Measurements from ENCODE around the gene TMEM86A.

TMEM86A gene

DNA sequence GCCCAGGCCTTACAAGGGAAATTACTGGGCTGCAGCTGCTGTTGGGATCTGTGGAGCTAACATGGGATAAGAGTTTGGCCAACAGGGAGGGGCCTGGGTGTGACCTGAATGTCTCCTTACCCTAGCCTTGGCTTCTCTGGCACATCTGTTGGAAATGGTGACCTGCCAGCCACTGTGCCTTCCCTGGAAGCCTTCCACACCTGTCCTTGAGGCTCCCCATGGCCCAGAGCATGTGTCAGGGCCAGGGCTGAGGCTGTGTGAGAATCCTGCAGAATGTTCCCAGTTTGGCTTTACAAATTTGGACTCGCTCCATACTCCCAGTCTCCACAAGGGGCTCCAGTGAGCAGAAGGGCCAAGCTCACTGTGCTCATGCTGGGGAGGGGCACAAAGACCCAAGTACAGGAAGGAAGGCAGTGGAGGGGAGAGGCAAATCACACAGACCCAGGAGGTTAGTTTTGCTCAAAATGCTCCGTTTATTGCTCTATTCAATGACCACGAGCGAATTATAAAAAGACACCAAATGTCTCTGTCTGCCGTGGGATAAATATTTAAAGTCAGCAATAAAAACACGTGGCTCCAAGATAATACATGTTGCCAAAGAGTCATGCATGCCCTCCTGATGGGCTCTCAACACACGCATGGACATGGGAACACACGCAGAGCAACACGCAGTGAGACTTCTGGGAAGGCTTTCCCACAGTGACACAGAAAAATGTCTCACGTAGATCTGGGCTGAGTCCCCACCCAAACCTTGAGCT lies 29.1 kb downstream of the TMEM86A start:
- DNase-seq: no peak

DNA sequence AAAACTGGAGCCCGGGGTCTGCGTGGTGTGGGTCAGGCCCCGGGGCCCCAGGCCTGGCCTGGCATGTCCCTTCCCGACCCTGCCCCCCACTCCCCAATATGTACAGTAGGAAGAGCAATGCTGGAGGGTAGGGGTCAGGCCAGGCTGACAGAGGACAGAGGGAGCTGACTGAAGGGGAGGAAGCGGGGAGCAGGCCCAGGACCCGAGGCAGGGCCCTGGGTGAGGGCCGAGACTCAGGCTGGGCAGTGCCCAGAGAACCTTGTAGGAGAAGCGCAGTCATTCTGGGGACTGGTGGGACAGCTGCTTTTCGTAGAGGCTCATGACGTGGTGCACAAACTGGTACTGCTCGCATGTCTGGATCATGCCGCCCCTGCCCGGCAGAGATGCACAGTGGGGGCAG lies 30.1 kb downstream of the TMEM86A start:
- DNase-seq: no peak

GRCh38 chr11:18729426-18729825 lies 30.8 kb downstream of the TMEM86A start:
- DNase-seq: no peak

GRCh38 chr11:18730020-18730419 lies 31.4 kb downstream of the TMEM86A start:
- DNase-seq: no peak

DNA sequence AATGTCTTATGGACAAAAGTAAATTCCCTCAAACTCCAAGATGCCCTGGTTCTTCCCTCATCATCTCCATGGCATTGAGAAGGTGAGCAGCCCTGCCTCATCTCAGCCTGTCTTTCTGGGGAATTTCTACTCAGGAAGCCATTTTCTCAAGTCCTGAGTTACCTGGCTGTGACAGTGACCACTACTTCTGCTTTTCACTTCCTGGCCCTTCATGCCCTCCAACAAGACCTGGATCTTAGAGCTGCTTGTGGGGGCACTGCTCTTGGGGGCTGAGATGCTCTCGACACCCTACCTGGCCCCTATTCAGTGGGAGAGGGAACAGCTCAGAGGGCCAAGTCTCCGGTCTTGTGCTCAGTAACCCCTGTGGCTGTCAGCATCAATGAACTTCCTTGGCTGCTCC lies 32.9 kb downstream of the TMEM86A start:
- DNase-seq: no peak

DNA sequence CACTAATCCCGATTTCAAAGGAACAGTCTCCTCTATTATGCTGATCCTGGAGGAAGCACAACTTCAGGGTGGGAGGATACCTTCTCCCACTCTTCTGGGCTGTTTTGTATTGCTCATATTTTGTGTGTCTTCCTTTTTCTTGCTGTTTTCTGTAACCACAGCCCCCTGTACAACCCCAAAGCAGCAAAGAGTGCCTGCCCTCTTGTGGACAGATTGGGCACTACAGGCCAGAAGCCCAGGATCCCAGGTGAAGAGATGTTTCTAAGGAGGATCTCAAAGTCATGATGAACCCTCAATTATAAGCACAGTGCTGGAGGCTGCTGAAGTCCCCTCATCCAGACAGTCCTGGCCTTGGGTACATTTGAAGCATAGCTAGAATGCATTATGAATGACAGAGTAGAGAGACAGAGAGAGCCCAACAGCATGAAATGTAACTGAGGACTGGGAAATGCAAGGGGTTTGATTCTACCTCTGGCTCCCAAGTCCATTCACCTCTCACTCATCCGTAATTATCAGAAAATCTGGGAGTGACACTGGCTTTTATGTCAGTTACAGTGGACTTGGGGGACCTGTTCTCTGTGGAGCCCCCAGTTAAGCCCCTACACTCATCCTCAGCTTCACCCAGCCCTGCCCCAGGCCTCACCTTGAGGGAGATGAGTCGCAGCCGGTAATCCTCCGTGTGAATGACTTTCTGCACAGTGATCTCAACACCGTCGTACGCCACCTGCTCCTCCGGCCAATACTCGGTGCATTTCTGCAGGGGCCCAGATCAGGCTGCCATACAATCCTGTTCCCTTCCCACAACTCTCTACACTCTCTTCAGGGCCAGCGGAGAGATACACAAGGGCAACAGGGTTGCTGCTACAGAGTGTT lies 33.6 kb downstream of the TMEM86A start:
- DNase-seq: no peak

- no peak for DNase-seq
Observed at GRCh38 chr11:18733202-18733601, 34.6 kb downstream of the TMEM86A start.

- no peak for DNase-seq
Observed at GRCh38 chr11:18736590-18737148, 38.1 kb downstream of the TMEM86A start.

GRCh38 chr11:18737642-18738041 lies 39.1 kb downstream of the TMEM86A start:
- no peak for DNase-seq

GRCh38 chr11:18739685-18740084 lies 41.1 kb downstream of the TMEM86A start:
- no peak for DNase-seq

- no peak for DNase-seq
Observed at GRCh38 chr11:18741783-18742182, 43.2 kb downstream of the TMEM86A start.

GRCh38 chr11:18743365-18743764 lies 44.8 kb downstream of the TMEM86A start:
- DNase-seq: no peak

- DNase-seq: no peak
Observed at GRCh38 chr11:18743900-18744514, 45.4 kb downstream of the TMEM86A start.

DNA sequence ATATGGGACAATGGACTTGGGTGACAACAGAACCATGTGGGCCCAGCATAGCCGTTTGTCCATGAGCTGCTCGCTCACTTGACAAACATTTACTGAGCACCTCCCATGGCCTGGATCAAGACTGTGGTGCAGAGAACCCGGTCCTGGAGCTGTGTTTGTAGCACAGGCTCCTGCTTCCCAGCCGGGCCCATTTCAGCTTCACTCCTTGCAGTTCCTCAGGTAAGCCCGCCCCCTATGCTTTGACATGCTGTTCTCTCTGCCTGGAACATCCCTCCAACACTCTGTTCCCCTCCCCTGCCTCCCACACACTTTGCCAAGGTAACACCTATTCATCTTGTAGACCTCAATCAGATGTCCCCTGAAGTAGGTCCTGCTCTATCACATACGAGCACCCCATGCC lies 46.7 kb downstream of the TMEM86A start:
- DNase-seq: no peak

DNA sequence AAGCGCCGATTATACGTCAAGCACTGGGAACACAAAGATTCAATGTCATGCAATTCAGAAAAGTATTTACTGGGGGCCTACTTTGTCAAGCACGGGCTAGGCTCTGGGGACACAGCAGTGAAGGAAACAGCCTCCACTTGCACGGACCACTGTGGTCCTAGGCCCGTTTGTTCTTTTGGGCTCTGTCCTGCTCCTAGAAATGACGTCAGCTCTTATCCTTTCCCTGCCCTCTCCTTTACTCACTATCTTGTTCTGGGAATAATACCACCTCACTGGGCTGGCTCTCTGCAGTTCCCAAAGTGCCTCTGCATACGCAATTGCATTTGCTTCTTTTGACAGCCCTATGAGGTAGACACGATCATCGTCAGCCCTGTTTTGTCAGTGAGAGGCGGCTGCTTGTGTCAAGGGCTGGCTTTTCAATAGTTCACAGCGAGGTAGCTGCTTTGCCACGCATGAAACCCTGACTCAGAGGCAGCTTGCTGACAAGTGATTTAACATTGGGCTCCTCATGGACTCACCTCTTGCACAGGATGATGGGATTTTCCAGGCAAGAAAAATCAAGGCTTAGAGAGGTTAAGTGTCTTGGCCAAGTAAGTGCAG lies 50.3 kb downstream of the TMEM86A start:
- peak; percentile 33 for DNase-seq

- DNase-seq: no peak
Observed at GRCh38 chr11:18749681-18750319, 51.2 kb downstream of the TMEM86A start.

GRCh38 chr11:18750944-18751343 lies 52.4 kb downstream of the TMEM86A start:
- DNase-seq: no peak

GRCh38 chr11:18752502-18752901 lies 53.9 kb downstream of the TMEM86A start:
- DNase-seq: no peak

GRCh38 chr11:18754308-18754707 lies 55.7 kb downstream of the TMEM86A start:
- no peak for DNase-seq

All from T1000 (cell line).